Heart right ventricle (tissue), 16 donors: ENCODE results near the gene FUT6. TPM values are rescaled to one million over a fixed set of nuclear protein-coding genes. Genes with fewer than 3 reads are reported as not detected.
A peak's percentile ranks its signal among the peaks of the same experiment; 100 is the strongest.

Experiments
- ATAC-seq, 8 donors: fragments of 200-7000 bp; cut with Tn5 transposase; one replicate each; pipeline ENCODE4 v1.9.1; 2020; ENCODE audit warnings: mild to moderate bottlenecking in 8 of 8, moderate library complexity in 8 of 8, moderate number of reproducible peaks in 1 of 8
- DNase-seq, 2 donors: peaks; one replicate each; pipeline ENCODE4 v3.0.0-alpha.2; 2020
- H3K27ac ChIP-seq, 10 donors: fragments of 200-600 bp; sonication (generic) in 2 of 10; one replicate each; pipeline versions ENCODE4 v1.5.0 to v1.8.0; 2020 to 2022; ENCODE audit warnings: mild to moderate bottlenecking in 3 of 10
- H3K27me3 ChIP-seq, 7 donors: fragments of 200-600 bp; one replicate each; pipeline ENCODE4 v1.8.0; 2021 to 2022; ENCODE audit warnings: mild to moderate bottlenecking in 2 of 7
- H3K36me3 ChIP-seq, 9 donors: fragments of 200-600 bp; sonication (generic) in 1 of 9; one replicate each; pipeline versions ENCODE4 v1.5.0 to v1.8.0; 2020 to 2022; ENCODE audit warnings: mild to moderate bottlenecking in 2 of 9
- H3K4me1 ChIP-seq, 9 donors: fragments of 200-600 bp; sonication (generic) in 1 of 9; one replicate each; pipeline versions ENCODE4 v1.5.0 to v1.8.0; 2020 to 2022; ENCODE audit warnings: mild to moderate bottlenecking in 4 of 9
- H3K4me3 ChIP-seq, 10 donors: fragments of 200-600 bp; sonication (generic) in 2 of 10; one replicate each; pipeline versions ENCODE4 v1.5.0 to v1.8.0; 2020 to 2022; ENCODE audit warnings: mild to moderate bottlenecking in 7 of 10, moderate library complexity in 2 of 10
- H3K9me3 ChIP-seq, 11 donors: fragments of 200-600 bp in 10 of 11; sonication (generic) in 2 of 11; one replicate each; pipeline versions ENCODE4 v1.5.0 to v1.8.0; 2013 to 2022; ENCODE audit warnings: mild to moderate bottlenecking in 2 of 11, control low read depth in 1 of 11, moderate library complexity in 1 of 11
- CTCF ChIP-seq, 9 donors: fragments of 200-600 bp; sonication (generic) in 2 of 9; IDR thresholded peaks; one replicate each; pipeline versions ENCODE4 v1.5.0 to v1.8.0; 2021 to 2022; ENCODE audit warnings: antibody characterized with exemption in 9 of 9, mild to moderate bottlenecking in 5 of 9, moderate library complexity in 1 of 9
- WGBS, 2 donors: extraction: QIAGEN DNeasy Blood & Tissue Kit; methylation state at CpG; one replicate each; pipeline ENCODE4 v1.1.7; 2013; ENCODE audit warnings: inconsistent platforms in 1 of 2; 5-methylcytosine and 5-hydroxymethylcytosine counted together
- intact Hi-C, 10 donors: fragments of 100-400 bp; cut with DNase I; formaldehyde crosslinking; loops; one replicate each; pipeline versions ENCODE4 v1.11.1 to v1.14.2; 2022
- polyA plus RNA-seq, 2 donors: library from polyadenylated mRNA; stranded (reverse); fragments of 200-250 nt; gene quantifications; one replicate each; pipeline ENCODE4 v1.2.3, GENCODE V29; 2013
- total RNA-seq, 10 donors: library from RNA; stranded (reverse); fragmentation: NEBNext Ultra II Directional in 3 of 10; extraction: Animal tissue kit (Norgen Biotek cat#: 25700) in 3 of 10; gene quantifications; one replicate each; pipeline versions ENCODE4 v1.2.1 to v1.2.4, GENCODE V29; 2021 to 2023
- donor health status: Arrhythmogenic right ventricular cardiomyopathy.
- donor health status: ischemic (EF 13 %, LVEDD 7.1; RV severe dilation, severe dysfunction).
- donor health status: healthy with polysubstance abuse.
- donor health status: DM: no; HTN: yes; CAD: no.
- donor health status: DM: no; HTN: no; CAD: no.
- donor health status: ischemic (EF 25% LVEDD 6.9; RV normal size, moderate dysfunction).
- donor health status: ischemic (EF 25% LVEDD 5.7; RV mildly dilated, moderate dysfunction).
- donor health status: healthy.
- donor health status: DM: yes; HTN: yes; CAD: no.
- donor health status: Ischemic cardiomyopathy.
- donor health status: ischemic (EF 35%, LVEDD 5.7; RV mildly dilated, moderate dysfunction).
- donor health status: nonischemic (EF 11% LVEDD 7.7; RV severe dilation, severe dysfunction).
- donor health status: DM: yes; HTN: yes; CAD: no.
- donor health status: PGD.
- donor health status: ischemic (EF 29% LVEDD 5.4; RV normal size, mild dysfunction).
- donor health status: nonischemic (EF 23%, LVEDD 6.1; RV moderate dilation, normal function).

FUT6 gene
- total and polyA plus RNA-seq, 12 donors = not detected

DNA sequence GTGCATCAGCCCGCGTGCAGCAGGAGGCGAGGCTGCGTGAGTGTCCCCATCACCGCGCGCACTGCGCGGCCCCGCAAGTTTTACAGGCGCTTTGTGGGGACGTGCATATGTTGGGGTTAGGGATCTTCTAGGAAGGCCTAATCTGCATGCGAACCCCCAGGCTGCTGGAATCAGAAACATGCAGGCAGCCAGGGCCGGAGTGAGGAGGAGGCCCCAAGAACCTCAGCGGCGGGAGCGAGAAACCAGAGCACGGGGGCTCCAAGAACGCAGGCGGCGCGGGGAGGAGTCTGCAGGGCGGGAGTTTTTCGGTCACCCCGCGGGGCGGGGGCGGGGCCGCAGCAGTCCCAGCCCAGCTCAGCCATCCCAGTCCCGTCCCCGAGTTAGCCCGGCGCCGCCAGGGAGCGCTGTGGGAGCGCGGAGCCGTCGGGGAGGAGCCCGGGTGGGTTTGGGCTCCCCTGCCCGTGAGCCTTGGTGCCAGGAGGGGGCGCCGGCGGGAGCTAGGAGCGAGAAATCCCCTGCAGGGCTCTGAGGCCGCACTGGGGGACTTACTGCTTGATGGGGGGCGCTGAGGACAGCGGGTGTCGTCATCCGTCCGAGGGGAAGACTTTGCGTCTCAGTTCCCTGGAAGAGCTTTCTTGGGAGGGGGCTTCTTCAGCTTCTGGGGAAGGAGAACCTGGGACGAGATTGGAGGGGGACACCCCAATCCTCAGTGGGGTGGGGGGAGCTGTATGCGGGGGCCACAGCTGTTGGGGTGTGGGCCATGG, 35.6 kb downstream of the FUT6 start:
- WGBS, 2 donors = 1 to 2% methylated on average over 54 of the region's 54 CpGs
- intact Hi-C loops = loop anchor here in 9 of 10 donors (1.0 to 10.0 kb wide), 7 partner anchors 88 to 221 kb away; no protein-coding TSS in a partner anchor
- ATAC-seq (peak; percentile 79 to 94 (median 88)), DNase-seq (peak; percentile 85 to 88)
- Histone ChIP-seq H3K9me3 (no peaks in the 10 kb centered on the region), H3K4me3 (peak overlapping the region in 8 of 10 donors; percentile 11 to 49 (median 35)), H3K27ac (no peak overlapping the region), H3K36me3 (no peaks in the 10 kb centered on the region), H3K27me3 (peaks cover 0 to 75% (median 46%) of the 10 kb centered on the region in 7 donors), H3K4me1 (peaks cover 3 to 47% (median 14%) of the 10 kb centered on the region in 9 donors)
- peak; percentile 64 to 95 (median 86) for TF ChIP-seq CTCF (IDR thresholded peaks at IDR 0.05)

- H3K9me3 ChIP-seq = no peaks in the 10 kb centered on the region
- peak in 1 of 8 donors; percentile 0 for ATAC-seq
- peaks cover 3 to 53% (median 14%) of the 10 kb centered on the region in 9 donors for H3K4me1 ChIP-seq
- no peak for TF ChIP-seq CTCF (IDR thresholded peaks at IDR 0.05)
- WGBS, 2 donors = 7 to 11% methylated on average over 8 of the region's 8 CpGs
- peaks cover 0 to 80% (median 46%) of the 10 kb centered on the region in 7 donors for H3K27me3 ChIP-seq
- no peaks in the 10 kb centered on the region for H3K36me3 ChIP-seq
- peak overlapping the region in 7 of 10 donors; percentile 11 to 49 (median 36) for H3K4me3 ChIP-seq
- no peak for DNase-seq
- H3K27ac ChIP-seq = no peak overlapping the region
- intact Hi-C loops = loop anchor here in 7 of 10 donors (5.0 to 10.0 kb wide), 4 partner anchors 89 to 221 kb away; no protein-coding TSS in a partner anchor
These were observed 36.1 kb downstream of the FUT6 start for GRCh38 chr19:5803441-5803751.

GRCh38 chr19:5801796-5802619, 37.5 kb downstream of the FUT6 start:
- H3K27ac ChIP-seq = no peak overlapping the region
- no peak overlapping the region for H3K4me3 ChIP-seq
- DNase-seq (no peak), ATAC-seq (no peak)
- no peak for TF ChIP-seq CTCF (IDR thresholded peaks at IDR 0.05)
- intact Hi-C loops = loop anchor here in 7 of 10 donors (5.0 to 10.0 kb wide), 4 partner anchors 90 to 223 kb away; no protein-coding TSS in a partner anchor
- H3K36me3 ChIP-seq = no peaks in the 10 kb centered on the region
- peaks cover 0 to 79% (median 46%) of the 10 kb centered on the region in 7 donors for H3K27me3 ChIP-seq
- H3K9me3 ChIP-seq = no peaks in the 10 kb centered on the region
- WGBS, 2 donors = 13% methylated on average over 33 of the region's 33 CpGs
- H3K4me1 ChIP-seq = peaks cover 3 to 53% (median 14%) of the 10 kb centered on the region in 9 donors
